HG02884 (cell line): Measurements from ENCODE around the gene MFSD11.
"Not testable (repeated sequence)": the region's sequence is repeated elsewhere in the genome, so short reads cannot be mapped to it uniquely, and the experiment has no call there.

ENCODE experiments used
- ATAC-seq: cut with Tn5 transposase; IDR thresholded peaks from one replicate; pipeline ENCODE4 v1.9.1; 2021; ENCODE audit warnings: mild to moderate bottlenecking, moderate library complexity; ENCODE audit not compliant: unreplicated experiment

MFSD11 gene

DNA sequence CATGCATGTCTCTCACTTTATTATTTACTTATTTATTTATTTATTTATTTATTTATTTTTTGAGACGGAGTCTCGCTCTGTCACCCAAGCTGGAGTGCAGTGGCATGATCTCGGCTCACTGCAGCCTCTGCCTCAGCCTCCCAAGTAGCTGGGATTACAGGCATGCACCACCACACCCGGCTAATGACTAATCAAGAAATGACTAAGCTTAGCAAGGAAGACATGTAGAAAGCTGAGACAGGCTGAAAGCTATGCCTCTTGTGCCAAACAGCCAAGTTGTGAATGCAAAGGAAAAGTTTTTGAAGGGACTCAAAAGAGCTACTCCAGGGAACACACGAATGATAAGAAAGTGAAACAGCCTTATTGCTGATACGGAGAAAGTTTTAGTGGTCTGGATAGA, 7.9 kb downstream of the MFSD11 start:
- ATAC-seq: not testable (repeated sequence)

DNA sequence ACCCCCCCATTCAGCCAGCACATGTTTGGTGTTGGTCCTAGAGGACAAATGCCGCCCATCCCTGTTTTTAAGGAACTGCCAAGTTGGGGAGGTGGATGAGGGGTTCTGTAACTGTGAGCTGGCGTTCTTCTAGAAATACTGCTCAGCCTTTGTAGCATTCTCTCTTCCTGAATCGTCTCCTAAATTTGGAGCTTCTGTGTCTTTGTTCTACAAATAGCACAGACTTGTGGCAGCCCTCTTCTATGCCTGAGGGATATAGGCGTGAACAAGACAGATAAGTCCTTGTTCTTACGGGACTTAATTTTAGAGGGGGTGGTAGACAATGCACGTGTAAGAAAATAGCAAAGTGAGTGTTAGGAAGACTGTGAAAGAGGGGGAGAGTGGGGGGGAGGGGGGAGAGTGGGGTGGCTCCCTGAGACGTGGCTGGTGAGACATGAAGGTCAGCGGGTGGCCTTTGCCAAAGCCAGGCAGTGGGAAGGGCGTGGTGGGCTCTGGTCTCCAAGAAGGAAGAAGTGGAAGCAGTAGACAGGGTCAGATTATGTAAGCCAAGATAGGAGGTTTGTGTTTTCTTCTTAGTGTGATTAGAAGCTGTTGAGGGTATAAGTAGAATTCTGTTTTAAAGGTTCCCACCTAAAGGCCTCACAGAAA, 9.9 kb downstream of the MFSD11 start:
- ATAC-seq: no peak

DNA sequence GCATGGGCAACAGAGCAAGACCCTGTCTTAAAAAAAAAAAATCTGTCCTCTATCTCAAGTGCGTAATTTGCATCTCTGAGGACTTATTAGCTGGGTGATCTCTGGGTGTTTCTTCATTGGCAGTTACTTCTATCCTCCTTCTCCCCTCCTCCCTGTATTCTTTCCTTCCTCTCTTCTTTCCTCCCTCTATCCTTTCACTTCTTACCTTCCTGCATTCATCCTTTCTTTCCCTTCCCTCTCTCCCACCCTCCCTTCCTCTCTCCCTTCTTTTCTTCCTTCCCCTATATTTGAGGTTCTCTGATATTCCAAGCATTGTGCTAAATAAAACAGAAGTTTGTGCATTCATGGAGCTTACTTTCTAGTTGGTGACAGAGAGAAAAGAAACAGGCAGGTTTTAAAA, 10.7 kb downstream of the MFSD11 start:
- ATAC-seq: no peak

DNA sequence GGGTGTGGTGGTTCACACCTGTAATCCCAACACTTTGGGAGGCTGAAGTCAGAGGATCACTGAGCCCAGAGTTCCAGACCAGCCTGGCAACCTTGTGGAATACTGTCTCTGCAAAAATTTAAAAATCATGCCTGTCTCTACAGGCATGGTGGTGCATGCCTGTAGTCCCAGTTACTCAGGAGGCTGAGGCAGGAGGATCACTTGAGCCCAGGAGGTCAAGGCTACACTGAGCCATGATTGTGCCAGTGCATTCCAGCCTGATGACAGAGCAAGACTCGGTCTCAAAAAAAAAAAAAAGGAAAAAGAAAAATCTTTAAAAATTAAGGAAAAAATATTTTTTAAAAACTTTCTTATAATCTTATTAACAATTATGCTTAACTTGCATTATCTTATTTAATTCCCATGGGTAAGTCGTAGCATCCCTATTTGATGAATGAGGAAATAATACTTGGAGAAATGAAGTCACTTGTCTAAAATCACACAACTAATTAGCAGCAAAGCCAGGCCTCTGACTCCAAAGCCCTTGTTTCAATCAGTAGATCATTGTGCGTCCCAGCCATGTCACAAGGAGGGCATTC, 13.6 kb downstream of the MFSD11 start:
- no peak for ATAC-seq

DNA sequence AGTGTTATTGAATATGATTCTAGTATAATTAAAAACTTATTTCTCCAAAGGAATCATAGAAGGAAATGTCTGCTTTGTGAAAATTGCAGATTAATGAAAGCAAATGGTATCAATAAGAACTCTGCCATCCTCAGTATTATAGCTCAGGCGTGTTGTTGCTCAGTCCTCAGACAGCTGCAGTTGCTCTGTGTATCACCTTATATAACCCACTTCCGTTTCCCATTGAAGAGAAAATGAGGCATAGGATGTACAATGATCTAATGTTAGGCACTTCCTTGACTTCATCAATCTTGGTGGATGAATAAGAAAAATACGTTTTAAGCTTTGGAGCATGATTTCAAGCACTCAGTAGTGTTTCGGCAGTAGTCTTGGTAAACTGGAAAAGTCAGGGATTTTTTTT, 14.1 kb downstream of the MFSD11 start:
- no peak for ATAC-seq

DNA sequence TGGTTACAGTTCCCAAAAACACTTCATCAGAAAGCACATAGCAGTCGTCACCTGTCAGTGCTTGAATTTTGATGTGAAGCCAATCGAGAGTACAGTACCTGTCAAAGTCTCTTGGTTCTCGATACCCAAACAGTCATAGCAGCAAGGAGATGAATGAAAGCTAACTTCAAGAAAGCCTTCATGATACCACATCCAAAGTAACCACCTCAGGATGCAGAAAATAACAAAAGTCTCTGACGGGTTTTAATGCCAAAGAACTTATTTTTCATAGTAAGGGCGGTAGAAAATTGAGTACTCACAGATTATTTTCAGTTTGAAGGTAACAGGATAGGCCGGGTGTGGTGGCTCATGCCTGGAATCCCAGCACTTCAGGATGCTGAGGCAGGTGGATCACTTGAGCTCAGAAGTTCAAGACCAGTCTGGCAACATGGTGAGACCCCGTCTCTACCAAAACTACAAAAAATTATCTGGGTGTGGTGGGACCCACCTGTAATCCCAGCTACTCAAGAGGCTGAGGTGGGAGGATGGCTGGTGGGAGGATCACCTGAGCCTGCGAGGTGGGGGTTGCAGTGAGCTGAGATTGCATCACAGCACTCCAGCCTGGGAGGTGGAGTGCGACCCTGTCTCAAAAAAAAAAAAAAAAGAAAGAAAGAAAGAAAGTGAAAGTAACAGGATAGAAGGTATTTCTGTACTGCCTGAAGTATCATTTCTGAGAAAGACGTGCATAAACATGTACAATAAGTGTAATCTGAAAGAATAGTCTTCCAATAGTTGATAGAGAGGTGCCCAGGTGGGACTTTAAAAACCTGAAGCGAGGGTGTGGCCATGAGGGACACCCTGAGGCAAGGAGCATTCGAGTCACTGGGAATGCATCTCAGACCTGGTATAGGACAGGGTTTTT, 15.4 kb downstream of the MFSD11 start:
- ATAC-seq: no peak

DNA sequence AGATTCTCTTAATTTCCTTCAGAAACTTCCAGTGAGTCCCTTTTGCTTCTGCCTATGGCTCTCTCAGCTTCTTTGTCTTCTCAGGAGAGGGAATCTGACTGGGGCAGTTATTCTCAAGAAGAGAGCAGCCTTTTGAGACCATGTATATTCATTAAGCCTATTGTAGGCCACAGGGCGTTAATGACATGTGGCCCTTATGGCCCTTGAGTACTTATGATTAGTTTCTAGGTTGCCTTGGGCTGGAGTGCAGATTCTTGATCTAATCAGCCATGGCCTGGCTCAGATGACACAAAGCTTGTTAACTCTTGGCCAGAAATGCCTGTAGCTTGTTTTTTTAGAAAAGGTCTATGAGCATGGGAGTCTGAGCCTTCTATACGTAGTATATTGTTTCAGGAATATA, 17.4 kb downstream of the MFSD11 start:
- ATAC-seq: no peak

DNA sequence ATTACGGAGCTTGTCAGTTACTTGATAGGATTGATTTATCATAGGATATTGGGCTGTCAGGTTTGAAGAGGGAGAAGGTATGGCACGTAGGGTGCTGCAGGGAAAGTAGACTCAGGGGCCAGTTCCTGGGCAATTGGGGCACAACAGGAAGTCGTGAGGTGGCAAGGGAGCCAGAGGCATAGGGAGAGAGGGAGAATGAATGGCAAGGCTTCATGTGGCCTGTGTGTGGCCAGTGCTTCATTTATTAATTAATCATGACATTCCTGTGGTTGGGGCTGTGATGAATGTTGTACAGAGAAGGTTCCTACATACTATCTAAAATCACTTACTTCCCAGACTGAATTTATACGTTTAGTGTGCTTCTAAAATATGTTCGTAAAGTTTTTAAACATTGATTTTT, 19.3 kb downstream of the MFSD11 start:
- no peak for ATAC-seq

DNA sequence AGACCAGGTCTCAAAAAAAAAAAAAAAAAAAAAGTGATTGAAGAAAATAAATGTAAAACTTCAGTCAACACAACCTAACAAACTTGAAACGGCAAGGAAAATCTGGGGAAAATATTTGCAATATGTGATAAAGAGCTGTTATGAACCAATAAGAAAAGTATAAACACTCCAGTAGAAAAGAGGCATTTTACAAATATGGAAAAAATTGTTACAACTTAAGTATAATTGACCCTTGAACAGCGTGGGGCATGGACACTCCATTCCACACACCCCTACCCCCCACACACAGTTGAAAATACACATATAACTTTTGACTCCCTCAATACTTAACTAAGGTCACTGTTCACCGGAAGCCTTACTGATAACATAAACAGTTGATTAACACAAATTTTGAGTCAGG, 20.7 kb downstream of the MFSD11 start:
- ATAC-seq: no peak

DNA sequence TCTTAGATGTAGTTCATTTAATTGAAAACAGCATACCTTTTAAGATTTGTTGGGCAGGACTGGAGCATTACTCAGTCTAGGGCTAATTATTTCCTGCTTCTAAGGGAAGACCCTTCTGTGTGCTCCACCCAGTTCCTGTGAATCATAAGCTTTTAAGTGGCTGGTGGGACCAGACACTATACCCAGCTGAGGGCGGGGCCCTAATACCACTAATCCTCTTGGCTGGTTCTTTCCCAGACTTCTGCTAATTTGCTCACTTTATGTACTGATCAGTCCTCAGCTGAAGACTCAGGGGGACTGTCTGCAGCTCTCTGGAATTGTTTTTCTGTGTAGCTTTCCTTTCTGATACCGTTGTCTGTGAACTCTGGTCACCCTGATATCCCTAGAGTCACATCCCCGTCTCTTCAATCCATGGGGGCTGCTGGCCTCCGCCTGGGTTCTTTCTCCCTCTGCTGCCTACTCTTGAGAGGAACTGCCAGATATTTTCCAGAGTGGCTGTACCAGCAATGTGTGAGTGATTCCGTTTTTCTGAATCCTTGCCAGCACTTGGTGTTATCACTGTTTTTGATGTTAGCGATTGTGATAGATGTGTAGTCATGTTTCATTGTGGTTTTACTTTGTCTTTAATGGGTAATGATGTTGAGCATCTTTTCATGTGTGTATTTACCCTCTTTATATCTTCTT, 35.1 kb downstream of the MFSD11 start:
- no peak for ATAC-seq

DNA sequence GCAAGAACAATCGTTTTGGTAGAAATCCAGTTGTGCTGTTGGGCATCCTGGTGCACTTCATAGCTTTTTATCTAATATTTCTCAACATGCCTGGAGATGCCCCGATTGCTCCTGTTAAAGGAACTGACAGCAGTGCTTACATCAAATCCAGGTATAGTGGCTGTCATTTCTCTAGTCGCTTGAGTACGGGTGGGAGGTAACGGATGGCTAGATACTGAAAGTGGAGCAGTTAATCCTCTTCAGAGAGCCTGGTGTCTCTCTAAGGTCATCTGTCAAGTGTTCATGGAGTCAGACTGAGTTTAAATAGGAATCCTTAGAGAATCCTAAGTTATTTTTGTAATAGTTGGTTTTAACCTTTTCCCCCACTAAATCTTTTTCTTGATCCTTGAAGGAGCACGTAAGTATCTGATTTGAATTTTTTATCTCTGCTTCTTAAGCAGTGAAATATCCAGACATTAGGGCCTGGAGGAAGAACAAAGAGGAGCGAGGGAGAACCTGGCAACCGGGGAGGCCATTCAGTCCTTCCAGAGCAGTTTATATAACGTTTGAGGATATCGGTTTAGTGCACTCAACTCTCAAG, 37.2 kb downstream of the MFSD11 start:
- no peak for ATAC-seq

DNA sequence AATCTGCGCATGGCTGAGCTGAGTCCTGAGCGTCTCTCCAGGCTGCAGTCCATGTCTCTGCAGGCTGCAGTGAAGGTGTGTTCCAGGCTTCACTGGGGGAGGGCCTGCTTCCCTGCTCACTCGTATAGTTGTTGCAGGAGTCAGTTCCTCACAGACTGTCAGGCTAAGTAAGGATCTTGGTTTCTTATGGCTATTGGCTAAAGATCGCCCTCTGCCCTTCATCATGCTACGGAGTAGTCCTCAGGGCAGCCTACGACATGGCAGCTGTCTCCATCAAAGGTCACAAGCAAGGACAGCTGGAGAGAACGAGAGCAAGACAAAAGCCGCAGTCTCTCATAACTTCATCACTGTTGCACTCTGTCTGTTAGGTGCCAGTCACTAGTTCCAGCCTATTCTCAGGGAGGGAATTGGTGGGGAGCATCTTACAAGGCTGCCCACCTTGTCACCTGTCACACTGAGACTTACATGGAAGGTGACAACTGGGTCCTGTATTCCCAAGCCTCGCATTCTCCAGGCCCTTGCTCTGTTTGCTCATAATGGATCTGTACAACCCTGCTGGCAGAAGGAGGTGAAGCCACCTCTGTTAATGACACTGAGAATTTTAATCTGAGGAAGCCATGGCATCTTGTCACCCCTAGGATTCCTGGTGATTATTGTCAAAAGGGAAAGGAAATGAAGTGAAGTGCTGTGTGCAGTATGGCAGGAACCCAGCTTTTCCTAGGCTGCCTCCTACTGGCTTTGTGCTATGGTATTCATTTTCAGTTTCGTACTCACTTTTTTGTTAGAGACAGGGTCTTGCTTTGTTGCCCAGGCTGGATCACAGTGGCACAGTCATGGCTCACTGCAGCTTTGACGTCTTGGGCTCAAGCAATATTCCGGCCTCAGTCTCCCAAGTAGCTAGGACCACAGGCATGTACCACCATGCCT, 43.4 kb downstream of the MFSD11 start:
- no peak for ATAC-seq

DNA sequence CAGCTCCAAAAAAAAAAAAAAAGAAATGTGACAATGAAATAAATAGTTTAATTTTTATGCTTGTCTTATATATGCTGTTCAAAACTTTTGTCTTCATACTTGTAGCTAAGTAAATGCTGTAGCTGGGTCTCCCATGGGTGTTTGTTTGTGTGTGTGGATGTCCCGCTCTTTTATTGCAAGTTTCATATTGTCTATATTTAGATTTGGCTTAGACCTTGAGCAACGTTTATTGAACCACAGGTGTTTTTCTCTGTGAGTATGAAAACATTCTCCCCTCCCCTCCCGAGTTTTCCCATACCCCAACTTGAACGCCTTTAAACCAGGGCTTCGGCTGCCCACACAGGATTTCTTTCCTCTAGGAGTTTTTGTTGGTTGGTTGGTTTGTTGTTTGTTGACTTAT, 45.2 kb downstream of the MFSD11 start:
- no peak for ATAC-seq

DNA sequence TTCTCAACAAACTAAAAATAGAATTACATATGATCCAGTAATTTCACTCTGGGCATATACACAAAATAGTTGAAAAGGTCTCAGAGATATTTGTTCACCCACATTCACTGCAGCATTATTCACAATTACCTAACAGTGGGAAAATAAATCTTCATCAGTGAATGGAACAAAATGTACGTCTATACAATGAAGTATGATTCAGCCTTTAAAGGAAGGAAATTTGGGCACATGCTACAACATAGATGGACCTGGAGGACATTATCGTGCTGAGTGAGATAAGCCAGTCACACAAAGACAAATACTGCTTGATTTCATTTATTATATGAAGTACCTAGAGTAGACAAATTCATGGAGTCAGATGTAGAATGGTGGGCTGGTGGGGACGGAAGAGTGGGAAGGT, 47.0 kb downstream of the MFSD11 start:
- no peak for ATAC-seq

DNA sequence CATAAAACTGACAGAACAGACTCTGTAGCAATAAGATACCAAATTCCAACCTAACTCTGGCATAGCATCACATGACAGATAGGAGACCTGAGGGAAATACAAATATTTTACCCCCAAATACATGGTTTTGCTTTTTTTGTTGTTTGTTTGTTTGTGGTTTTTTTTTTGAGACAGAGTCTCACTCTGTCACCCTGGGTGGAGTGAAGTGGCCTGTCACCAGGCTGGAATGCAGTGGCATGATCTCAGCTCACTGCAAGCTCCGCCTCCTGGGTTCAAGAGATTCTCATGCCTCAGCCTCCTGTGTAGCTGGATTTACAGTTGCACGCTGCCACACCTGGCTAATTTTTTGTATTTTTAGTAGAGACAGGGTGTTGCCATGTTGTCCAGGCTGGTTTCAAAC, 49.9 kb downstream of the MFSD11 start:
- not testable (repeated sequence) for ATAC-seq

DNA sequence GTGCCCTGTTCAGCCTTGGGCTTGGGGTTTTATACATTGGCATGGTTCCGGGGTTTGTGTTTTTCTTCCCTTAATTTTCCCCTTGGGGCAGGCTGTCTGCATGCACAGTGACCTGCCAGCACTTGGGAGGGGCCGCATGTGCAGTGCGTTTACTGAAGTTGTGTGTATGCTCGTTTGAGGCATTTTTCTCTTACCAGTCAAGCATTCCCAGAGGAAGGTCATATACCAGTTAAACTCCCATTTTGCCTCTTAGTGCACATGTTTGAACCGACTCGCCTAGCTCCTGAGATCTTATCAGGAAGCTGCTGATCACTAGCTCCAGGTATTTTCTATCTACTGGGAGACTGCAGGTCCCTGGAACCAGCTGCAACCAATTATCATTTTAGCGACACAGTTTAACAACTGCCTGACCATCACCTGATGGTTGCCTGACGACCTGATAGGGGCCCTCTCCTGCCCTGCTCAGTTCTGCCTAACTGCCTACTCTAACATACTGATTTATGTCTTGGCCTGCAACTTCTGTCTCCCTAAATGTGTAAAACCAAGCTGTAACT, 51.4 kb downstream of the MFSD11 start:
- ATAC-seq: no peak

DNA sequence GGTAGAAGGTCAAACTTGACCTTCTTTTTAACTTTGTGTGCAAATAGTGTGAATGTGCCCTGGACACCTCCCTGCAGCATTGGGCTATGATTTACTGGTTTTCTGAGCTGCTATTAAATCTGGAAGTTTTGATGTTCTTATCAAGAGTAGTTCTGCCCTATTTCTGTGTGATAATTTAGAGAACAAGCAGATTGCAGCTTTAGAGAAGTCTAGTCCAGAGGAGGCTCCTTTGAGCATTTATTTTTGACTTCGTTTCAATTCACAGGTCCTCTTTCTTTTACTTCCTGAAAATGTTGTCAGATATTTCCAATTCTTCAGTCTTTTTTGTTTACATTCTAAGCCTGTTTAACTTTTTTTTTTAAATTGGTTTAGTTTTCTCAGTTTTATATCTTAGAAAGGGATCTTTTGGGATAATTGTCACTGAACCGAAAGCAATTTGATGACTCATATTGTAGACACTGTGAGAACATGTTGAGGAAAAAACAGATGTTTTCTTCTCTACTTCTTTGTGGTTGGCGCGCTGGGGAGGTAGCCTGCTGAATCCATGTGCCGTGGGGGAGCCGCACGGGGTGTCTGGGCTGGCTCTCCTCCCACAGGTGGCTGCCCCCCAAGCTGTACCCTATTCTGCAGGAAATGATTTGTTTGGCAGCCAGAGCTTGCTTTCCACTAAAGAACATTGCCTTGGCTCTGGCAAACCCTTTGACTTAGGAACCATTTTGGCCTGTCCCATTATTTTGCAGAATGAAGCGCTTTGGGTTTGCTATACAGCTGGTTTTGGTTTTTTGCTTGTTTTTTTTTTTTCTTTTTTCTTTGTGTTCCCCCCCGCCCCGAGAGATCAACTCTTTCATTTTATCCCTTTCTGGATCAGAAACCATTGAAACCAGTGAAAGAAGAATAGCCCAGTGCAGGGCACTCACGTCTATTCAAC, 53.4 kb downstream of the MFSD11 start:
- no peak for ATAC-seq

DNA sequence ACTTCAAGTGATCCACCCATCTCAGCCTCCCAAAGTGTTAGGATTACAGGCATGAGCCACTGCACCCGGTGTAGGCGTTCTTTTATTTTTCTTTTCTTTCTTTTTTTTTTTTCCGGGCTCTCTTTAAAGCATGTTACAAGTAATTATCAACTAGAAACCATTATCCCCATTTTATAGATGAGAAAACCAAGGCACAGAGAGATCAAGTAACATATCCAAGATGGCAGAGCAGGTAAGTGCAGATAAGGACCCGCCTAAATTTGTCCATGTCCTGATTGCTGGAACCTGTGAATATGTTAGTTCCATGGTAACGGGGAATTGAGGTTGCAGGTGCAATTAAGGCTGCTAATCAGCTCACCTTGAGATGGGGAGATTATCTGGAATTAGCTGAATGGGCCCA, 54.4 kb downstream of the MFSD11 start:
- ATAC-seq: no peak

DNA sequence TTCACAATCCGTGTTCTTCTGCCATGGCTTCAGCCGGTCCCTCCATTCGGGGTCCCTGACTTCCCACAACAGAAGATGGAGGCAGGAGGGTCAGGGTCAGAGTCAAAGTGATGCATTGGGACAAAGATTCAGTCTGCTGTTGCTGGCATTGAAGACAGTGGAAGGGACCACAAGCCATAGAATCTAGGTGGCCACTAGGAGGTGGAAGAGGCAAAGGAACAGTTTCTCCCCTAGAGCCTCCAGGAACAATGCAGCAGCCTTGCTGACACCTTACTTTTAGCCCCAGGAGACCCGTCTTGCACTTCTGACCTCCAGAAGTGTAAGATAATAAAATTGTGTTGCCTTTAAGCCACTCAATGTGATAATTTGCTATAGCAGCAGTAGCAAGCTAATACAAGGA, 55.9 kb downstream of the MFSD11 start:
- no peak for ATAC-seq
